Bronchus fibroblast of lung (primary cell): Measurements from ENCODE around the gene SORCS2. TPM values are rescaled to one million over a fixed set of nuclear protein-coding genes. Genes with fewer than 3 reads are reported as not detected.

Source experiments
- total RNA-seq: library from RNA; depleted of rRNA; stranded (reverse); fragments of >200 nt; gene quantifications from 2 replicates; pipeline ENCODE4 v1.2.3, GENCODE V29; 2015

The SORCS2 gene
- under 0.01 TPM in 1 of 2 replicates, not detected in the other for total RNA-seq

GRCh38 chr4:7192252-7193029, at the start of gene SORCS2:
Gene SORCS2 (plus strand): TSS chr4:7192538.

GRCh38 chr4:7434766-7435150, 242.4 kb downstream of the SORCS2 start, which contains the start of gene PSAPL1:
Gene PSAPL1 (minus strand): TSS chr4:7434930. CDS start chr4:7434879, 51 bp downstream.

Other genes starting within 250 kb of the SORCS2 start
- gene TADA2B, start 149.2 kb upstream of the SORCS2 start, total RNA-seq = 7.1 and 8.4 TPM in 2 replicates
- 15.8 and 17.5 TPM in 2 replicates for gene GRPEL1, start 124.5 kb upstream of the SORCS2 start, total RNA-seq
- not detected in 2 replicates for gene PSAPL1, start 242.4 kb downstream of the SORCS2 start, total RNA-seq